SHP77 treated with DMSO at 0.1 percent for 48 hours (cell line): ENCODE results near the gene ZNF273.
"Not testable (repeated sequence)": the region's sequence is repeated elsewhere in the genome, so short reads cannot be mapped to it uniquely, and the experiment has no call there.

Experiments used
- DNase-seq: peaks from one replicate; lab custom pipeline; 2025; lab: John Stamatoyannopoulos, UW

The ZNF273 gene

GRCh38 chr7:64888901-64889685, 14.0 kb upstream of the ZNF273 start:
- DNase-seq, result no peak

- no peak for DNase-seq
Measured at GRCh38 chr7:64889686-64890162, 13.3 kb upstream of the ZNF273 start.

GRCh38 chr7:64890273-64890672, 12.8 kb upstream of the ZNF273 start:
- DNase-seq, result not testable (repeated sequence)

- no peak for DNase-seq
Measured at GRCh38 chr7:64890761-64891362, 12.2 kb upstream of the ZNF273 start.

GRCh38 chr7:64891363-64892081, 11.6 kb upstream of the ZNF273 start:
- DNase-seq, result not testable (repeated sequence)

- no peak for DNase-seq
Measured at GRCh38 chr7:64892116-64892515, 11.0 kb upstream of the ZNF273 start.

- DNase-seq, result no peak
Measured at GRCh38 chr7:64892666-64893309, 10.3 kb upstream of the ZNF273 start.

- no peak for DNase-seq
Measured at GRCh38 chr7:64893401-64893800, 9.7 kb upstream of the ZNF273 start.

- DNase-seq, result not testable (repeated sequence)
Measured at GRCh38 chr7:64902461-64902805, 640 bp upstream of the ZNF273 start.

GRCh38 chr7:64904008-64904407, 935 bp downstream of the ZNF273 start:
- DNase-seq, result no peak

- DNase-seq, result no peak
Measured at GRCh38 chr7:64905133-64905532, 2.1 kb downstream of the ZNF273 start.

GRCh38 chr7:64905547-64905946, 2.5 kb downstream of the ZNF273 start:
- no peak for DNase-seq

- no peak for DNase-seq
Measured at GRCh38 chr7:64907641-64908326, 4.7 kb downstream of the ZNF273 start.

GRCh38 chr7:64908358-64908757, 5.3 kb downstream of the ZNF273 start:
- no peak for DNase-seq

GRCh38 chr7:64914557-64914956, 11.5 kb downstream of the ZNF273 start:
- no peak for DNase-seq

GRCh38 chr7:64915301-64915700, 12.2 kb downstream of the ZNF273 start:
- not testable (repeated sequence) for DNase-seq

GRCh38 chr7:64928252-64929187, 25.4 kb downstream of the ZNF273 start:
- not testable (repeated sequence) for DNase-seq

- no peak for DNase-seq
Measured at GRCh38 chr7:64934478-64934877, 31.4 kb downstream of the ZNF273 start.

GRCh38 chr7:64938540-64938939, 35.5 kb downstream of the ZNF273 start:
- DNase-seq, result no peak

- not testable (repeated sequence) for DNase-seq
Measured at GRCh38 chr7:64940021-64940420, 36.9 kb downstream of the ZNF273 start.
